K562 (cell line): ENCODE data around the gene CRNKL1. TPM values are rescaled to one million over a fixed set of nuclear protein-coding genes. Genes with fewer than 3 reads are reported as not detected.
A peak's percentile ranks its signal among the peaks of the same experiment; 100 is the strongest.

ENCODE experiments used
- BRCA1 ChIP-seq, 2 experiments: fragments of 450-650 bp in 1 of 2; sonication (generic) in 1 of 2; formaldehyde crosslinking in 1 of 2; IDR thresholded peaks; 2 replicates each; pipeline versions ENCODE4 v1.5.0 to v1.6.1; 2017 to 2020; ENCODE audit warnings: mild to moderate bottlenecking in 1 of 2, missing genetic modification reagents in 1 of 2
- KDM1A ChIP-seq, 2 experiments: fragments of 450-650 bp; IDR thresholded peaks; 2 replicates each; pipeline ENCODE4 v1.6.1; 2016; ENCODE audit warnings: mild to moderate bottlenecking in 2 of 2
- TAL1 ChIP-seq: fragments of 450-650 bp; IDR thresholded peaks from 2 replicates; pipeline ENCODE4 v1.6.1; 2016; ENCODE audit warnings: mild to moderate bottlenecking
- XRCC5 ChIP-seq: fragments of 200-400 bp; formaldehyde crosslinking; IDR thresholded peaks from 2 replicates; pipeline ENCODE4 v1.6.1; 2017; ENCODE audit warnings: low read depth, mild to moderate bottlenecking, low read length
- ZNF24 ChIP-seq: fragments of 450-650 bp; IDR thresholded peaks from 2 replicates; pipeline ENCODE4 v1.6.1; 2016
- polyA plus RNA-seq, 8 experiments: library from polyadenylated mRNA; depleted of rRNA in 4 of 8; stranded (reverse) in 5 of 8; unstranded in 3 of 8; fragments of >200 nt; fragmentation: Nextera tagmentation in 2 of 8; fragmentation: Illumina TruSeq in 1 of 8; extraction: Ambion mirVana in 2 of 8; extraction: Trizol in 1 of 8; gene quantifications; 2 replicates each; pipeline versions ENCODE4 v1.2.1 to v1.2.3, GENCODE V29; 2011 to 2014; ENCODE audit warnings: inconsistent platforms in 1 of 8, missing spikeins in 1 of 8
- total RNA-seq, 7 experiments: library from RNA; depleted of rRNA in 6 of 7; stranded (reverse); fragments of >200 nt in 6 of 7; fragmentation: Illumina TruSeq in 2 of 7; extraction: Trizol in 2 of 7; gene quantifications; 2 replicates each; pipeline versions ENCODE4 v1.2.1 to v1.2.3, GENCODE V29; 2011 to 2021; ENCODE audit warnings: low replicate concordance in 1 of 7
- TF ChIP-seq, protein P1 (sequence below), 2 experiments: IDR thresholded peaks in 1 of 2; conservative IDR thresholded peaks in 1 of 2; 2 replicates each; pipeline ENCODE4 v1.6.1; 2016; ENCODE audit warnings: low read depth in 2 of 2, mild to moderate bottlenecking in 1 of 2, missing compliant biosample characterization in 1 of 2, missing genetic modification characterization in 1 of 2, moderate library complexity in 1 of 2

Gene CRNKL1
- total and polyA plus RNA-seq, 9 of the 15 experiments (the other 6 are each of a cell fraction or from before 2014, with no cell fraction given), result 8.1 to 17.0 (median 11.7) TPM

GRCh38 chr20:20002101-20002998 is 49.9 kb downstream of the CRNKL1 start (continued):
- TF ChIP-seq, protein P1, sequence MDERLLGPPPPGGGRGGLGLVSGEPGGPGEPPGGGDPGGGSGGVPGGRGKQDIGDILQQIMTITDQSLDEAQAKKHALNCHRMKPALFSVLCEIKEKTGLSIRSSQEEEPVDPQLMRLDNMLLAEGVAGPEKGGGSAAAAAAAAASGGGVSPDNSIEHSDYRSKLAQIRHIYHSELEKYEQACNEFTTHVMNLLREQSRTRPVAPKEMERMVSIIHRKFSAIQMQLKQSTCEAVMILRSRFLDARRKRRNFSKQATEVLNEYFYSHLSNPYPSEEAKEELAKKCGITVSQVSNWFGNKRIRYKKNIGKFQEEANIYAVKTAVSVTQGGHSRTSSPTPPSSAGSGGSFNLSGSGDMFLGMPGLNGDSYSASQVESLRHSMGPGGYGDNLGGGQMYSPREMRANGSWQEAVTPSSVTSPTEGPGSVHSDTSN (CRISPR knock-in tag; IDR thresholded peaks at IDR 0.05; ENCODE audit: low read depth), result no peak
- TF ChIP-seq, protein P1 (tag; conservative IDR thresholded peaks at IDR 0.05; ENCODE audit: low read depth), result peak; percentile 59
- no peak for TF ChIP-seq XRCC5
- peak; percentile 33; the same call in 1 of the 2 replicates for TF ChIP-seq TAL1
- TF ChIP-seq BRCA1 (IDR thresholded peaks at IDR 0.05), result no peak
- no peak for TF ChIP-seq BRCA1 (CRISPR knock-in tag; IDR thresholded peaks at IDR 0.05)
- peak; percentile 84 to 85 for TF ChIP-seq KDM1A (IDR thresholded peaks at IDR 0.05)
- TF ChIP-seq ZNF24, result no peak
